ENCODE data around the gene CDH12. TPM values are rescaled to one million over a fixed set of nuclear protein-coding genes. Genes with fewer than 3 reads are reported as not detected.

The CDH12 gene
- total and polyA plus RNA-seq, 2 donors (not counting 3 experiments of a cell fraction or from before 2014, with no cell fraction given), result 0.03 TPM; not detected in 1

GRCh38 chr5:22678886-22679285 lies 174.3 kb downstream of the CDH12 start:
- no TSS peak for BruUV-seq (replicated peaks)
- no peak for TF ChIP-seq POLR2A (IDR thresholded peaks at IDR 0.05; ENCODE audit: low read depth, low read length)
- no peak for TF ChIP-seq CTCF (IDR thresholded peaks at IDR 0.05; ENCODE audit: extremely low read depth in 1 of 2, insufficient read depth in 1 of 2, low read depth in 1 of 2, low read length in 2 of 2)
- no peak for TF ChIP-seq FOS (IDR thresholded peaks at IDR 0.05; ENCODE audit: borderline replicate concordance, insufficient read depth, low read length)
- no peak for TF ChIP-seq GATA2 (IDR thresholded peaks at IDR 0.05; ENCODE audit: insufficient read depth, insufficient read length, low read depth, low read length)
- TF ChIP-seq EZH2 (IDR thresholded peaks at IDR 0.05; ENCODE audit: borderline replicate concordance, low read depth, low read length, severe bottlenecking), result no peak
- TF ChIP-seq JUN (IDR thresholded peaks at IDR 0.05; ENCODE audit: borderline replicate concordance, insufficient read depth, insufficient read length, low read depth), result no peak
- no peak for TF ChIP-seq MYC (IDR thresholded peaks at IDR 0.05; ENCODE audit: low read depth, low read length)
- TF ChIP-seq POLR2AphosphoS5 (IDR thresholded peaks at IDR 0.05; ENCODE audit: insufficient read depth, low read depth, low read length), result no peak
- no peak for TF ChIP-seq MAX (IDR thresholded peaks at IDR 0.05; ENCODE audit: insufficient read depth, insufficient read length)
- Histone ChIP-seq H3K9me3 (replicated peaks; ENCODE audit: control insufficient read depth, insufficient read depth, low read length) (no peaks in the 10 kb centered on the region), H3K79me2 (ENCODE audit: control insufficient read depth, insufficient read depth, low read length) (no peaks in the 10 kb centered on the region), H3K4me1 (ENCODE audit: control insufficient read depth, extremely low read depth, insufficient read depth, low read length) (no peaks in the 10 kb centered on the region), H3K9me1 (replicated peaks; ENCODE audit: control insufficient read depth, extremely low read depth, insufficient read depth, low read length) (no peaks in the 10 kb centered on the region), H2AFZ (ENCODE audit: low read depth, low read length) (no peak overlapping the region), H3K9ac (replicated peaks; ENCODE audit: extremely low read depth, insufficient read depth, low read length) (no peak overlapping the region), H4K20me1 (replicated peaks; ENCODE audit: control insufficient read depth, extremely low read depth, insufficient read depth, low read length) (no peaks in the 10 kb centered on the region), H3K4me3 (replicated peaks in 1 of 3; ENCODE audit: insufficient read depth in 1 of 3, low read depth in 1 of 3, low read length in 3 of 3) (no peak overlapping the region), H3K27ac (ENCODE audit: insufficient read depth, low read depth, low read length) (no peak overlapping the region), H3K4me2 (ENCODE audit: insufficient read depth, low read length) (no peak overlapping the region), H3K36me3 (ENCODE audit: control insufficient read depth in 2 of 2, extremely low read depth in 1 of 2, insufficient read depth in 2 of 2, low read length in 2 of 2) (no peaks in the 10 kb centered on the region), H3K27me3 (ENCODE audit: control insufficient read depth in 2 of 2, insufficient read depth in 2 of 2, low read length in 2 of 2) (no peaks in the 10 kb centered on the region)
- dilution Hi-C loops (cut with MboI; ENCODE audit: extremely low pct_ligation_motif_present, low sequenced_read_pairs), result no loop called here
- POLR2A ChIA-PET, result no interaction called here
- no peak for FAIRE-seq
- CTCF ChIA-PET, result no interaction called here
- intact Hi-C loops (cut with micrococcal nuclease), result no loop called here
- DNase-seq (ENCODE audit: low read depth, low spot score), result no peak

Data from endothelial cell of umbilical vein (primary cell).